HG03066 (cell line): ENCODE data around the gene PRICKLE3.
"Not testable (repeated sequence)": the region's sequence is repeated elsewhere in the genome, so short reads cannot be mapped to it uniquely, and the experiment has no call there.

ENCODE experiments used
- ATAC-seq: cut with Tn5 transposase; IDR thresholded peaks from one replicate; pipeline ENCODE4 v1.9.1; 2021; ENCODE audit warnings: low read depth; ENCODE audit not compliant: unreplicated experiment

PRICKLE3 gene

GRCh38 chrX:49187028-49187394 is 838 bp upstream of the PRICKLE3 start:
- ATAC-seq, result no peak

- ATAC-seq, result no peak
These were observed 1.6 kb downstream of the PRICKLE3 start for GRCh38 chrX:49184294-49185281.

GRCh38 chrX:49183701-49184281 is 2.4 kb downstream of the PRICKLE3 start:
- ATAC-seq, result no peak

- no peak for ATAC-seq
These were observed 6.8 kb downstream of the PRICKLE3 start for GRCh38 chrX:49179358-49179757.

GRCh38 chrX:49178537-49178936 is 7.6 kb downstream of the PRICKLE3 start:
- ATAC-seq, result no peak

- ATAC-seq, result no peak
These were observed 8.2 kb downstream of the PRICKLE3 start for GRCh38 chrX:49177873-49178480.

GRCh38 chrX:49177338-49177833 is 8.8 kb downstream of the PRICKLE3 start:
- no peak for ATAC-seq

GRCh38 chrX:49176421-49177326 is 9.5 kb downstream of the PRICKLE3 start:
- ATAC-seq, result no peak

GRCh38 chrX:49175435-49176274 is 10.5 kb downstream of the PRICKLE3 start:
- ATAC-seq, result no peak

GRCh38 chrX:49174723-49175122 is 11.4 kb downstream of the PRICKLE3 start:
- ATAC-seq, result no peak

GRCh38 chrX:49173544-49173943 is 12.6 kb downstream of the PRICKLE3 start:
- ATAC-seq, result not testable (repeated sequence)

GRCh38 chrX:49172280-49172780 is 13.8 kb downstream of the PRICKLE3 start:
- peak; percentile 55 for ATAC-seq

GRCh38 chrX:49171752-49172279 is 14.4 kb downstream of the PRICKLE3 start, which contains the start of gene PLP2:
TSS of gene PLP2 (plus strand) at chrX:49171898. CDS start at chrX:49172001, 103 bp downstream.
- ATAC-seq, result peak; percentile 33

GRCh38 chrX:49167740-49168108 is 18.4 kb downstream of the PRICKLE3 start:
- no peak for ATAC-seq

- no peak for ATAC-seq
These were observed 19.0 kb downstream of the PRICKLE3 start for GRCh38 chrX:49166914-49167739.

GRCh38 chrX:49165901-49166881 is 20.0 kb downstream of the PRICKLE3 start:
- ATAC-seq, result no peak
